GM12878 (cell line): ENCODE data around the gene WWOX.

ENCODE experiments used
- BMI1 ChIP-seq: fragments of 450-650 bp; IDR thresholded peaks from 2 replicates; pipeline ENCODE4 v1.6.1; 2016; ENCODE audit warnings: mild to moderate bottlenecking, moderate library complexity, borderline replicate concordance
- CHD2 ChIP-seq: IDR thresholded peaks from 2 replicates; pipeline ENCODE4 v1.6.1; 2011; ENCODE audit warnings: low read depth, low read length, improper control_type of control experiment, borderline replicate concordance
- EP300 ChIP-seq, 2 experiments: fragments of 150-350 bp in 1 of 2; IDR thresholded peaks; 2 replicates each; pipeline ENCODE4 v1.6.1; 2011 to 2012; ENCODE audit warnings: low read depth in 2 of 2, low read length in 2 of 2, borderline replicate concordance in 1 of 2, improper control_type of control experiment in 1 of 2, inconsistent platforms in 1 of 2; ENCODE audit not compliant: control insufficient read depth in 1 of 2
- EZH2 ChIP-seq: IDR thresholded peaks from 2 replicates; pipeline ENCODE4 v1.6.1; 2012; ENCODE audit warnings: low read depth, mild to moderate bottlenecking, control low read depth, inconsistent platforms, low read length, borderline replicate concordance; ENCODE audit not compliant: control insufficient read depth
- NFYB ChIP-seq: IDR thresholded peaks from 2 replicates; pipeline ENCODE4 v1.6.1; 2011; ENCODE audit warnings: low read depth, mild to moderate bottlenecking, low read length, improper control_type of control experiment, moderate library complexity; ENCODE audit not compliant: insufficient read depth
- NRF1 ChIP-seq: conservative IDR thresholded peaks from 2 replicates; pipeline ENCODE4 v1.6.1; 2011; ENCODE audit warnings: mild to moderate bottlenecking, low read depth, low read length, improper control_type of control experiment
- POLR2A ChIP-seq: IDR thresholded peaks from 2 replicates; pipeline ENCODE4 v1.6.1; 2011; ENCODE audit warnings: low read depth, mild to moderate bottlenecking, low read length
- POLR2AphosphoS5 ChIP-seq: IDR thresholded peaks from 2 replicates; pipeline ENCODE4 v1.6.1; 2011; ENCODE audit warnings: mild to moderate bottlenecking, low read length, inconsistent platforms
- RFX5 ChIP-seq: IDR thresholded peaks from 2 replicates; pipeline ENCODE4 v1.6.1; 2011; ENCODE audit warnings: low read depth, low read length, improper control_type of control experiment
- TF ChIP-seq, protein P1 (sequence below): fragments of 150-350 bp; IDR thresholded peaks from 2 replicates; pipeline ENCODE4 v1.6.1; 2016; ENCODE audit warnings: low read depth, low read length
- TF ChIP-seq, protein P2 (sequence below), 3 experiments: IDR thresholded peaks in 2 of 3; conservative IDR thresholded peaks in 1 of 3; 2 replicates each; pipeline ENCODE4 v1.5.1; 2011; ENCODE audit warnings: low read depth in 3 of 3, low read length in 3 of 3, mild to moderate bottlenecking in 3 of 3, control low read depth in 2 of 3, moderate library complexity in 2 of 3, inconsistent platforms in 1 of 3, mixed read lengths in 1 of 3; ENCODE audit not compliant: control insufficient read depth in 2 of 3, insufficient read depth in 1 of 3; ENCODE audit errors: extremely low read depth in 1 of 3
- TF ChIP-seq, protein P3 (sequence below): IDR thresholded peaks from 2 replicates; pipeline ENCODE4 v1.6.1; 2012; ENCODE audit warnings: mild to moderate bottlenecking, low read depth, low read length
- TF ChIP-seq, protein P4 (sequence below): IDR thresholded peaks from 2 replicates; pipeline ENCODE4 v1.6.1; 2011; ENCODE audit warnings: borderline replicate concordance, low read depth, mild to moderate bottlenecking, moderate library complexity, low read length; ENCODE audit not compliant: insufficient read depth, poor library complexity, severe bottlenecking
- TF ChIP-seq, protein P5 (sequence below): IDR thresholded peaks from 2 replicates; pipeline ENCODE4 v1.6.1; 2011; ENCODE audit warnings: low read depth, mild to moderate bottlenecking, low read length, moderate library complexity, borderline replicate concordance; ENCODE audit errors: extremely low read depth

DNA sequence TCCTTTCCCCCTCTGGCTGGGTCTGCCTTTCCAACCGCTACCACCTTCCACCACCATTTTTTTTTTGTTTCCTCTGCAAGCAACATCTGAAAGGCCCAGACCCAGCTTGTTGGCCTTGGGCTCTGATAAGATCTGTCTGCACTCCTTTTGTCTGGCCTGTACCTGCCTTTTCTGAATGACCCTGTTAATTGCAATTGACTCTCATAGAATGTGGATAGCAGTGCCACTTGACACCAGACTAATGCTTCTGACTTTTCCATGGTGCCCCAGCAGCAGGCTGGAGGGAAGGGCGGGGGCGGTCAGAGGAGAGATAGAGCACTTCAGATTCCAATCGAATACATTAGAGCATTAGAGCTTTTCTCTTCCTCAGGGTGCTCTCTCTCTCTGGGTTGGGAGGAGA lies 538.9 kb downstream of the WWOX start:
- TF ChIP-seq RFX5 (no peak), BMI1 (no peak), NFYB (no peak), NRF1 (no peak), CHD2 (no peak), EZH2 (no peak), POLR2A (no peak), POLR2AphosphoS5 (no peak), EP300 (IDR thresholded peaks at IDR 0.05; ENCODE audit: borderline replicate concordance in 1 of 2, control insufficient read depth in 1 of 2, low read depth in 2 of 2, low read length in 2 of 2) (no peak)
- TF ChIP-seq, protein P1, sequence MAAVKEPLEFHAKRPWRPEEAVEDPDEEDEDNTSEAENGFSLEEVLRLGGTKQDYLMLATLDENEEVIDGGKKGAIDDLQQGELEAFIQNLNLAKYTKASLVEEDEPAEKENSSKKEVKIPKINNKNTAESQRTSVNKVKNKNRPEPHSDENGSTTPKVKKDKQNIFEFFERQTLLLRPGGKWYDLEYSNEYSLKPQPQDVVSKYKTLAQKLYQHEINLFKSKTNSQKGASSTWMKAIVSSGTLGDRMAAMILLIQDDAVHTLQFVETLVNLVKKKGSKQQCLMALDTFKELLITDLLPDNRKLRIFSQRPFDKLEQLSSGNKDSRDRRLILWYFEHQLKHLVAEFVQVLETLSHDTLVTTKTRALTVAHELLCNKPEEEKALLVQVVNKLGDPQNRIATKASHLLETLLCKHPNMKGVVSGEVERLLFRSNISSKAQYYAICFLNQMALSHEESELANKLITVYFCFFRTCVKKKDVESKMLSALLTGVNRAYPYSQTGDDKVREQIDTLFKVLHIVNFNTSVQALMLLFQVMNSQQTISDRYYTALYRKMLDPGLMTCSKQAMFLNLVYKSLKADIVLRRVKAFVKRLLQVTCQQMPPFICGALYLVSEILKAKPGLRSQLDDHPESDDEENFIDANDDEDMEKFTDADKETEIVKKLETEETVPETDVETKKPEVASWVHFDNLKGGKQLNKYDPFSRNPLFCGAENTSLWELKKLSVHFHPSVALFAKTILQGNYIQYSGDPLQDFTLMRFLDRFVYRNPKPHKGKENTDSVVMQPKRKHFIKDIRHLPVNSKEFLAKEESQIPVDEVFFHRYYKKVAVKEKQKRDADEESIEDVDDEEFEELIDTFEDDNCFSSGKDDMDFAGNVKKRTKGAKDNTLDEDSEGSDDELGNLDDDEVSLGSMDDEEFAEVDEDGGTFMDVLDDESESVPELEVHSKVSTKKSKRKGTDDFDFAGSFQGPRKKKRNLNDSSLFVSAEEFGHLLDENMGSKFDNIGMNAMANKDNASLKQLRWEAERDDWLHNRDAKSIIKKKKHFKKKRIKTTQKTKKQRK = no peak
- TF ChIP-seq, protein P2, sequence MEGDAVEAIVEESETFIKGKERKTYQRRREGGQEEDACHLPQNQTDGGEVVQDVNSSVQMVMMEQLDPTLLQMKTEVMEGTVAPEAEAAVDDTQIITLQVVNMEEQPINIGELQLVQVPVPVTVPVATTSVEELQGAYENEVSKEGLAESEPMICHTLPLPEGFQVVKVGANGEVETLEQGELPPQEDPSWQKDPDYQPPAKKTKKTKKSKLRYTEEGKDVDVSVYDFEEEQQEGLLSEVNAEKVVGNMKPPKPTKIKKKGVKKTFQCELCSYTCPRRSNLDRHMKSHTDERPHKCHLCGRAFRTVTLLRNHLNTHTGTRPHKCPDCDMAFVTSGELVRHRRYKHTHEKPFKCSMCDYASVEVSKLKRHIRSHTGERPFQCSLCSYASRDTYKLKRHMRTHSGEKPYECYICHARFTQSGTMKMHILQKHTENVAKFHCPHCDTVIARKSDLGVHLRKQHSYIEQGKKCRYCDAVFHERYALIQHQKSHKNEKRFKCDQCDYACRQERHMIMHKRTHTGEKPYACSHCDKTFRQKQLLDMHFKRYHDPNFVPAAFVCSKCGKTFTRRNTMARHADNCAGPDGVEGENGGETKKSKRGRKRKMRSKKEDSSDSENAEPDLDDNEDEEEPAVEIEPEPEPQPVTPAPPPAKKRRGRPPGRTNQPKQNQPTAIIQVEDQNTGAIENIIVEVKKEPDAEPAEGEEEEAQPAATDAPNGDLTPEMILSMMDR (IDR thresholded peaks at IDR 0.05 in 2 of 3, conservative IDR thresholded peaks at IDR 0.05 in 1 of 3; ENCODE audit: control insufficient read depth in 2 of 3, extremely low read depth in 1 of 3, insufficient read depth in 1 of 3, low read depth in 3 of 3, low read length in 3 of 3) = no peak
- TF ChIP-seq, protein P3, sequence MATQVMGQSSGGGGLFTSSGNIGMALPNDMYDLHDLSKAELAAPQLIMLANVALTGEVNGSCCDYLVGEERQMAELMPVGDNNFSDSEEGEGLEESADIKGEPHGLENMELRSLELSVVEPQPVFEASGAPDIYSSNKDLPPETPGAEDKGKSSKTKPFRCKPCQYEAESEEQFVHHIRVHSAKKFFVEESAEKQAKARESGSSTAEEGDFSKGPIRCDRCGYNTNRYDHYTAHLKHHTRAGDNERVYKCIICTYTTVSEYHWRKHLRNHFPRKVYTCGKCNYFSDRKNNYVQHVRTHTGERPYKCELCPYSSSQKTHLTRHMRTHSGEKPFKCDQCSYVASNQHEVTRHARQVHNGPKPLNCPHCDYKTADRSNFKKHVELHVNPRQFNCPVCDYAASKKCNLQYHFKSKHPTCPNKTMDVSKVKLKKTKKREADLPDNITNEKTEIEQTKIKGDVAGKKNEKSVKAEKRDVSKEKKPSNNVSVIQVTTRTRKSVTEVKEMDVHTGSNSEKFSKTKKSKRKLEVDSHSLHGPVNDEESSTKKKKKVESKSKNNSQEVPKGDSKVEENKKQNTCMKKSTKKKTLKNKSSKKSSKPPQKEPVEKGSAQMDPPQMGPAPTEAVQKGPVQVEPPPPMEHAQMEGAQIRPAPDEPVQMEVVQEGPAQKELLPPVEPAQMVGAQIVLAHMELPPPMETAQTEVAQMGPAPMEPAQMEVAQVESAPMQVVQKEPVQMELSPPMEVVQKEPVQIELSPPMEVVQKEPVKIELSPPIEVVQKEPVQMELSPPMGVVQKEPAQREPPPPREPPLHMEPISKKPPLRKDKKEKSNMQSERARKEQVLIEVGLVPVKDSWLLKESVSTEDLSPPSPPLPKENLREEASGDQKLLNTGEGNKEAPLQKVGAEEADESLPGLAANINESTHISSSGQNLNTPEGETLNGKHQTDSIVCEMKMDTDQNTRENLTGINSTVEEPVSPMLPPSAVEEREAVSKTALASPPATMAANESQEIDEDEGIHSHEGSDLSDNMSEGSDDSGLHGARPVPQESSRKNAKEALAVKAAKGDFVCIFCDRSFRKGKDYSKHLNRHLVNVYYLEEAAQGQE = no peak
- TF ChIP-seq, protein P4, sequence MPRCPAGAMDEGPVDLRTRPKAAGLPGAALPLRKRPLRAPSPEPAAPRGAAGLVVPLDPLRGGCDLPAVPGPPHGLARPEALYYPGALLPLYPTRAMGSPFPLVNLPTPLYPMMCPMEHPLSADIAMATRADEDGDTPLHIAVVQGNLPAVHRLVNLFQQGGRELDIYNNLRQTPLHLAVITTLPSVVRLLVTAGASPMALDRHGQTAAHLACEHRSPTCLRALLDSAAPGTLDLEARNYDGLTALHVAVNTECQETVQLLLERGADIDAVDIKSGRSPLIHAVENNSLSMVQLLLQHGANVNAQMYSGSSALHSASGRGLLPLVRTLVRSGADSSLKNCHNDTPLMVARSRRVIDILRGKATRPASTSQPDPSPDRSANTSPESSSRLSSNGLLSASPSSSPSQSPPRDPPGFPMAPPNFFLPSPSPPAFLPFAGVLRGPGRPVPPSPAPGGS = no peak
- TF ChIP-seq, protein P5, sequence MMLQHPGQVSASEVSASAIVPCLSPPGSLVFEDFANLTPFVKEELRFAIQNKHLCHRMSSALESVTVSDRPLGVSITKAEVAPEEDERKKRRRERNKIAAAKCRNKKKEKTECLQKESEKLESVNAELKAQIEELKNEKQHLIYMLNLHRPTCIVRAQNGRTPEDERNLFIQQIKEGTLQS = no peak
